NCI-H82 treated with DMSO at 0.1 percent for 48 hours (cell line): ENCODE results near the gene ZNF714.

Source experiments
- DNase-seq: peaks from one replicate; lab custom pipeline; 2025; ENCODE audit not compliant: unreplicated experiment; lab: John Stamatoyannopoulos, UW

ZNF714 gene

DNA sequence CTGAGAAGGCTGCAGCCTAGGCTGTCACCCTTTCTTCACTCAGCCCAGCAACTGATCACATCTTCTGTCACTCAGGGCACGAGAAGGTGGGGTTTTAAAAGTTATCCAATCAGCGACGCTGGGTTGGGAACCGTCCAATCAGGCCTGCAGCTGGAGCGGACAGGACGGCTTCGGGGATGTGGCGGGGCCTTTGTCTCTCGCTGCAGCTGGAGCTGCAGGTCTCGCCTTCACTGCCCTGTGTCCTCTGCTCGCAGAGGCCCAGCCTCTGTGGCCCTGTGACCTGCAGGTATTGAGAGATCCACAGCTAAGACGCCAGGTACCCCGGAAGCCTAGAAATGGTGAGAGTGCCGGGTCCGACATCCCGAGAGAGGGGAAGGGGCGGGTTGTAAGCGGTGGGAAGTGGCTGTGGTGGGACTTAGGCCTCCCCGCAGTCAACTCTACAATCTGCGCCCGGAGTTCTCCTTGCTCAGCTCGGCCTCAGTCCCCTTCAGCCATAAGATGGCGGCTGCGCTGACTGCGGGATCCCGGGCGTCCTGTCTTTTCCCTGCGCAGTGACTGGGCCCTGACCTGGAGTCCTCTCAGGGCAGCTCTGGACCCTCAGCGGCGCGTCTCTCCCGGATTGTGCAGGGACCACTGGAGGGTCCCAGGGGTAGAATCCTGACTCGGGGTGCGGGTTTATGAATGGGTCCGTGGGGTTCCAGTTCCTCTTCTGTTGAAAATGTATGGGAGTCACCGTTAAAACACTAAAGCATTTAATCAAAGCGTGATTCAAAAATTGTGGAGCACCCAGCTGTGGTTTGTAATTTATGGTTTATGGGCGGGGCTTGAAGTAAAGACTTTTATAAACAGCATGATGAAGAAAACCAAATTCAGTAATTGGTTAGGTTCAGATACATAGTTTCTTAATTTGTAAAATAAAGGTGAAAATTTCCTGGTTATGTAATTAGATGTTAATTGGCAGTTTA is at the start of gene ZNF714:
Gene ZNF714, plus strand, starts transcription at position 193 of the 965 bp plus-strand sequence. CDS start 16,066 bp downstream, outside the sequence.
- DNase-seq: peak; percentile 88

DNA sequence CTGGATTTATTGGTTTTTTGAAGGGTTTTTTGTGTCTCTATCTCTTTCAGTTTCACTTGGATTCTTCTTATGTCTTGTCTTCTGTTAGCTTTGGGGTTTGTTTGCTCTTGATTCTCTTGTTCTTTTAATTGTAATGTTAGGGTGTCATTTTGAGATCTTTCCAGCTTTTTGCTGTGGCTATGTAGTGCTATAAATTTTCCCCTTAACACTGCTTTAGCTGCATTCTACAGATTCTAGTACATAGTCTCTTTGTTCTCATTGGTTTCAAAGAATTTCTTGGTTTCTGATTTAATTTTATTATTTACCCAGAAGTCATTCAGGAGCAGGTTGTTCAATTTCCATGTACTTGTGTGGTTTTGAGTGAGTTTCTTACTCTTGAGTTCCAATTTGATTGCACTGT is 37.0 kb upstream of the ZNF714 start:
- no peak for DNase-seq

DNA sequence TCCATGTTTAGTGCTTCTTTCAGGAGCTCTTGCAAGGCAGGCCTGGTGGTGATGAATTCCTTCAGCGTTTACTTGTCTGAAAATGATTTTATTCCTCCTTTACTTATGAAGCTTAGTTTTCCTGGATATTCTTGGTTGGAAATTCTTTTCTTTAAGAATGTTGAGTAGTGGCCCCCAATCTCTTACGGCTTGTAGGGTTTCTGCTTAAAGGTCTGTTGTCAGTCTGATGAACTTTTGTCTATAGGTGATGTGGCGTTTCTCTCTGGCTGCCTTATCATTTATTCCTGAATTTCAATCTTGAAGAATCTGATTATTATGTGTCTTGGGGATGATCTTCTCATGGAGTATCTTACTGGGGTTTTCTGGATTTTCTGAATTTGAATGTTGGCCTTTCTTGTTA is 35.5 kb upstream of the ZNF714 start:
- no peak for DNase-seq

DNA sequence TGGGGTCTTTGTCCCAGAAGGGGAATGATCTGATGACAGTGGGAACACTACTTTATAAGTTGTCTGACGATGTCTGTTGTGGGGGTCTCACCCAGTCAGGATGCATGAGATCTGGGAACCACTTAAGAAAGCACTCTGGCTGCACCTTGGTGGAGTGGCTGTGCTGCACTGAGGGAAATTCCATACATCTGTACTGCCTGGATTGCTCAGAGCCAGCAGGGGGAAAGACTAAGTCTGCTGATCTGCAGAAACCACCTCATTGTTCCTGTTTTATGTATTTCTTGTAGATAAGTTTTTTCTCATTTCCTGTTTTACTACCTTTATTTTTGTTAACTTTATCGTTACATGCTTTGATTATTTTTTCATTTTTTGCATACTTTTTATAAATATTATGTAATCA is 34.3 kb upstream of the ZNF714 start:
- no peak for DNase-seq

DNA sequence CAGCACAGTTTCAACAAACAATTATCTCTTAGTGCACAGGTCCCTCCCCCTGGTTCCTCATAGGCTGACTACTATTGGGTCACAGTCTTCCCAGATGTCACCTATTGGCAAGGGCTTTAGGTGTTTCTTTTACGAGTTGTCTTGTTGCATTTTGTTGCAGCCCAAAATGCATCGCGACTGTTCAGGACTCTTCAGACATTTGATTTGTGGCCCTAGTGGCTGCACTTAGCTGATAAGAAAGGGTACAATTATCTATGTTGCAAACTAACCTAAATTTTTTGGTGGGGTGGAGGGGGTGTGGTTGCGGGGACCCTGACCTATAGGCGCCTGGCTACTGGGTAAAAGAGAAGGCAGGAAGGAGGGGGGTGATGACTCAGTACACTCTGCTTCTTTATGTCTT is 29.1 kb upstream of the ZNF714 start:
- DNase-seq: no peak

DNA sequence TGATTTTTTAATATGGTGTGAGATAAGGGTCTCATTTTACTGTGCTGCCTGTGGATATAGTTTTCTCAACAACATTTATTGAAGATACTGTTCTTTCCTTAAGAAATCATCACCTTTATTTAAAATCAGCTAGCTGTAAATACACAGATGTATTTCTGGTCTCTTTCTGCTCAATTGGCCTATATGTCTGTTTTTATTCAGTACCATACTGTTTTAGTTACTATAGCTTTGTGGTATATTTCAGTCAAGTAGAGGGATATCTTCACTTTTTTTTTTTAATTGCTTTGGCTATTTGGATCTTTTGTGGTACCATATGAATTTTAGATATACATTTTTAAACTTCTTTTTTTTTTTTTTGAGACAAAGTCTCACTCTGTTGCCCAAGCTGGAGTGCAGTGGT is 16.7 kb upstream of the ZNF714 start:
- DNase-seq: no peak

DNA sequence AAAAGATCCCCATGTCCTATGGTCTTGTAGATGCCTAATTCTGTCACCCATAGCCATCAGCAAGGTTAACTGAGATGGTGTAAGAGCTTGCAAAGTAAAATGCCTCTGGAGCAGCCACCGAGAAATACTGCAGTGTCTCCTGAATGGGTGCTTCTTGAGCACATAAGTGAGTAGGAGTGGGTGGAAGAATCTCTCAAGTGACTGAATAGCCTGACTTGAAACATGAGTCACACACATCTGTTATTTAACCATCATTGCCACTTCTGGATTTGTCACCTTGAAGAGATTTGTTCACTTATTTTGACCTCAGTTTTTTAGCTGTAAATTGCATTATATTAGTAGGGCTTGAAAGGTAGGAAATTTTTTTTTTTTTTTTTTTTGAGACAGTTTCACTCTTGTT is 2.3 kb downstream of the ZNF714 start:
- no peak for DNase-seq

DNA sequence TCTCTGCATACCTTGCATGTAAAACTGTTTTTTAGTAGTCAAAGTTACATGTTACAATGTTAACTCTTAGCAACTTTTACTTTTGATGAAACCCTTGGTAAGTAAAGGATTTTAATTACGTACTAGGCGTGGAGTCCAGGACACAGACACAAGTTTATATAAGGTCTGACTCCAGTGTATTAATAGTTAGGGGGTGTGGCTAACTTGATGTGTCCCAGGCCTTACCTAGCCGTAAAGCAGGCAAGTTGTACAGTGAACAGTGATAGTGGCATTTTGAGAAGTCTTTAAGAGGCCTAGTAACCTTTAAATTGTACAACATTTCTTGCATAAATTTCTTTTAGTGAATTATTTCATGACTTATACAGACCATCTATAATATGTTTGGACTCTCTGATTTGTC is 5.9 kb downstream of the ZNF714 start:
- DNase-seq: no peak

DNA sequence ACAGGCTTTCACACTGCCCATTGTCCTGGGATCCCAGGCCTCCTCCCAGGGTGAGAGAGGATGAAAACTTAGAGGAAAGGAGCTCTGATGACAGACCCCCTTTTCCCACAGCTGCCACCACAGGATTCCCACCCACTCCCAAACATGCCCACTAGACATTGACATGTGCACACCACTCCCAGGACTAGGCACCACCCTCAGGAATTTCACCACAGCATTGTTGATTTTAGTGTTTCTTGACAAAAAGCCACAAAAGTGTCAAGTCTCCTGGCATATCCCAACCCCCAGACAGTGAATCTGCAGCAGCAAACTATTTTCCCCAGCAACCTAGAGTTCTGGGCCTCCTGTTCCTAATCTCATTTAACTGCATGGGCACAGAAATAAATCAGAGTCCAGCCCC is 10.1 kb downstream of the ZNF714 start:
- DNase-seq: no peak

DNA sequence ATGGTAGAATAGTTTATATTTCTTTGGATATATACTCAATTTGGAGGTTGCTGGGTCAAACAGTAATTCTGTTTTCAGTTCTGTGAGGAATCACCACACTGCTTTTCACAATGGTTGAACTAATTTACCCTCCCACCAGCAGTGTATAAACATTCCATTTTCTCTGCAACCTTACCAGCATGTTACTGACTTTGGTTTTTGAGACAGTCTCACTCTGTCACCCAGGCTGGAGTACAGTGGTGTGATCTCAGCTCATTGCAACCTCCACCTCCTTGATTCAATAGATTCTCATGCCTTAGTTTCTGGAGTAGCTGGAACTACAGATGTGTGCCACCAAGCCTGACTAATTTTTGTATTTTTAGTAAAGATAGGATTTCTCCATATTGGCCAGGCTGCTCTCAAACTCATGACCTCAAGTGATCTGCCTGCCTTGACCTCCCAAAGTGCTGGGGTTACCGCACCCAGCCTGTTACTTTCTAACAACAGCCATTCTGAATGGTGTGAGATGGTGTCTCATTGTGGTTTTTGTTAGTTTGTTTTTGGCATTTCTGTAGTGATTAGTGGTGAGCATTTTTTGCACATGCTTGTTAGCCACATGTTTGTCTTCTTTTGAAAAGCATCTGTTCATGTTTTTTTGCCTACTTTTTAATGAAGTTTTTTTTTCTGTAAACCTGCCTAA is 12.5 kb downstream of the ZNF714 start:
- DNase-seq: no peak

DNA sequence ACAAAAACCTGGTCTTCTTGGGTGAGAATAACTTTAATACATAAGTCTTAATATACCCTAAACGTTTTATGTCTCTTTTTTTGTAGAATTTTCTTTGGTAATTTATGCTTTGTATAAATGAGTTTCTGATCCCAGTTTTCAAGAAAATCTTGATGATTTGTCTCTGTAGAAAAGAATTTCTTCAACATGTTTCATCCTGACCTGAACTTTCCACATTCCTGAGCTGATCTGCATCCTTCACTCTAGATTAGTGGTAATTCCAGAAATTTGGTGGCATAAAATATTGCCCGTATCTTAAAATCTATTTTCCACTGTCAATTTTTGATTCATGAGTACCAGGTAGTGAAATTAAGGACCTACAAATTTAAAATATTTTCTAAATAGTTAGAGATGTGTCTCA is 16.3 kb downstream of the ZNF714 start:
- DNase-seq: no peak

DNA sequence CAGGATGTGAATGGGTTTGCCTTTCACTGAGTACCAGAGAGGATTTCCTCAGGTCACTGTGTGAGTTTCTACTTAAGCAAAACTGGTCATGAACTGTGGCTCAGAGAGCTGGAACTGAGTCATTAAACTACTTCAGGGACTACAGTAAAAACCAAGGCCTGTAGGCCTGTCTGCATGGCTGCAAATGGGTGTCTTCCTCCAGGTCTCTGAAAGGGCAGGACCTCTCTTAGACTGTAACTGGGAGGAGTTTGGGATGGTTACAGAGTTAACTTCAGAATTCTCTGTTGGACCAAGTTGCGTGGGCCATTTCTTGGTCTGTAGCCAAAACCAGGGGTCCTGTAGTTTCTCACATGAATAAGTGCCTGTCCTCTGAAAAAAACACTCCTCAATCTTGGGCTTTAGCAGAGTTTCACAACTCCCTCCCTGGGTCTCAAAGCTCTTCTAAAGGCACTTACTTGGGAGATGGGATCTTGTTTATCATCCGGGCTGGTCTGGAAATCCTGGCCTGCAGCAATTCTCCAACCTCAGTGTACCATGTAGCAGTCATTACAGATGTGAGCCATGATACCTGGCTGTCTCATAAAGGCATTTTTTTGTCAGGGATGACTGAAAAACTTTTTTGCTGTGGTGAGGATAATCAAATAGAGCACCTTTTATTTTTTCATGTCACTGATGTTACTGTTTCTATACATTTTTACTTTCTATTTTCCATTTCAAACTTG is 19.7 kb downstream of the ZNF714 start:
- DNase-seq: no peak

DNA sequence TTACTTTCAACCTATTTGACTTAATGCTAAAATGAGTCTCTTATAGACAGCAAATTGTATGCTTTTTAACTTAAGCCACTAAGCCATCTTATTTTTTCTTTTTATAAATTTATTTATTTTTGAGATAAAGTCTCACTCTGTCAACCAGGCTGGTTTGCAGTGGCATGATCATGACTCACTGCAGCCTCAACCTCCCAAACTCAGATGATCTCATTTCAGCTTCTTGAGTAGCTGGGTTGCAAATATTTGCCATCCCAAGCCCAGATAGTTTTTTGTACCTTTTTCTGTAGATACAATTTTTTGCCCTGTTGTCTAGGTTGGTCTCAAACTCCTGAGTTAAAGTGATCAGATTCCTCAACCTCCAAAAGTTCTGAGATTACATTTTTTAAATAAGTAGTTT is 27.1 kb downstream of the ZNF714 start:
- DNase-seq: no peak

DNA sequence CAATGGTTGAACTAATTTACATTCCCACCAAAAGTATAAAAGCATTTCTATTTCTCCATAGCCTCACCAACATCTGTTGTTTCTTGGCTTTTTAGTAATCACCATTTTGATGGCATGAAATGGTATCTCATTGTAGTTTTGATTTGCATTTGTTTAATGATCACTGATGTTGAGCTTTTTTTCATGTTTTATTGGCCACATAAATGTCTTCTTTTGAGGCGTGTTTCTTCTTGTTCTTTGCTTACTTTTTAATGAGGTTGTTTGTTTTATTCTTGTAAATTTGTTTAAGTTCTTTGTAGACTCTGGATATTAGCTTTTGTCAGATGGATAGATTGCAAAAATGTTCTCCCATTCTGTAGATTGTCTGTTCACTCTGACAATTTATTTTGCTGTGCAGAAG is 28.2 kb downstream of the ZNF714 start:
- DNase-seq: no peak

DNA sequence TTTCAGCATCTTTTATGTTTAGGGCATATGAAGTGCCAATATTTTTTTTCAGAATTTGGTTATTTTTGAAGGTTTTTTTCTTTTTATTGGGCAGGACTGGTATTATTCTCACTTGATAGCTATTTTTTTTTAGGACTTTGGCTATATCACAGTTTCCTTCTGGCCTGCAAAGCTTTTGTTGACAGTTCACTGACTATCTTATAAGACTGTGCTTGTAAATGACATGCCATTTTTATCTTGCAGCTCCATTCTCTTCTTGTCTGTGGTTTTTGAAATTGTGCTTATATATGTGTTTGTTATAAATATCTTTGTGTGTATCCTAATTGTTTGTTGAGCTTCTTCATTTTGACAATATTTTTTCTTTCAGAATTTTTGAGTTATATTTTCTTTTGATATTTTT is 33.4 kb downstream of the ZNF714 start:
- DNase-seq: no peak

DNA sequence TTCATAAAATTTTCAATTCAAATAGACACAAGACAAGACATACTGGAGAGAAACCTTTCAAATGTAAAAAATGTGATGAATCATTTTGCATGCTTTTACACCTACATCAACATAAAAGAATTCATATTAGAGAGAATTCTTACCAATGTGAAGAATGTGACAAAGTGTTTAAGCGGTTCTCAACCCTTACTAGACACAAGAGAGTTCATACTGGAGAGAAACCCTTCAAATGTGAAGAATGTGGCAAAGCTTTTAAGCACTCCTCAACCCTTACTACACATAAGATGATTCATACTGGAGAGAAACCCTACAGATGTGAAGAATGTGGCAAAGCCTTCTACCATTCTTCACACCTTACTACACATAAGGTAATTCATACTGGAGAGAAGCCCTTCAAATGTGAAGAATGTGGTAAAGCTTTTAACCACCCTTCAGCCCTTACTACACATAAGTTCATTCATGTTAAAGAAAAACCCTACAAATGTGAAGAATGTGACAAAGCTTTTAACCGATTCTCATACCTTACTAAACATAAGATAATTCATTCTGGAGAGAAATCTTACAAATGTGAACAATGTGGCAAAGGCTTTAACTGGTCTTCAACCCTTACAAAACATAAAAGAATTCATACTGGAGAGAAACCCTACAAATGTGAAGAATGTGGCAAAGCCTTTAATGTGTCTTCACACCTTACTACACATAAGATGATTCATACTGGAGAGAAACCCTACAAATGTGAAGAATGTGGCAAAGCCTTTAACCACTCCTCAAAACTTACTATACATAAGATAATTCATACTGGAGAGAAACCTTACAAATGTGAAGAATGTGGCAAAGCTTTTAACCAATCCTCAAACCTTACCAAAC is 35.3 kb downstream of the ZNF714 start:
- DNase-seq: no peak

DNA sequence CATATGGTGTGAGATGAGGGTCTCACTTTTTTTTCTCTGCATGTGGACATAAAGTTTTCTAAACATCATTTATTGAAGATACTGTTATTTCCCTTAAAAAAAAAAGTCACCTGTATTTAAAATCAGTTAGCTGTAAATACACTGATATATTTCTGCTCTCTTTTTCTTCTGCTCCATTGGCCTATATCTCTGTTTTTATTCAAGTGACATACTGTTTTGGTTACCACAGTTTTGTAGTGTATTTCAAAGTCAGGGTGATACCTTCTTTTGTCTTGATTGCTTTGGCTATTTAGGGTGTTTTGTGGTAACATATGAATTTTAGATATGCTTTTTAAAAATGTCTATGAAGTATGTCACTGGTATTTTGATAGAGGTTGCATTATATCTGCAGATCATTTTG is 44.1 kb downstream of the ZNF714 start:
- no peak for DNase-seq

DNA sequence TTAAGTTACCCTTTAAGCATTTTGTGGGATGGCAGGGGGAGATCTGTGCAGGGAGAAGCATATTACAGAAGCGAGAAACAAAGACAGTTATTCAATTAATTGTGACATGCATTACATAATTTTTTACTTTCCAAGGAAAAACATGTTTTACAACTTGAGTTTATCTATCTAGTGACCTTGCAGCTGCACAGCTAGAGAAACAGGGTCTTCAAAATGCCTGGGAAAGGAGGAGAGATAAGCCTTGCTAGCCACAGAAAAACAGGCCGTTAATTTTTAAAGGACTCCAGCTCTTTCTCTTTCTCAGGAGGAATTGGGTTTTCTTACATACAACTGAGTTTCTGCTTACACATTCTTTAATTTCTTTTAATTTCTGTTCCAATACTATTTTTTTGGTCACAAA is 45.0 kb downstream of the ZNF714 start:
- DNase-seq: no peak

DNA sequence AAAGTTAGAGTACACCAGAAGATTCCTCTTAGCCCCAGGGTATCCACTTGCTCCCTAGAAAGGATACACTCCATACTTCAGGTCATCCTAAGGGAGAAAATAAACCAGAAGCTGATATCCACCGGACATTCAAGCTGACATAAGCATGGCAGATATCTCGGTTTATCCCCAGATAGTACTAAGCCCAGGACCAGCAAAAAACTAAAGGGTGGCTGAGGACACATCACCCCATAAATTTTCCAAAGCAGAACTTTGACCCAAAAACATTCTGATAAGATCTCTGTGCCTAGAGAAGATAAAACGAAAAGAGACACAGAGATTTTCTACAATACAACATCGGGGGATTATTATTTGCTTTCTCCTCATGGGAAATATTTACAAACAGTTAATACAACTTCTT is 45.9 kb downstream of the ZNF714 start:
- no peak for DNase-seq

DNA sequence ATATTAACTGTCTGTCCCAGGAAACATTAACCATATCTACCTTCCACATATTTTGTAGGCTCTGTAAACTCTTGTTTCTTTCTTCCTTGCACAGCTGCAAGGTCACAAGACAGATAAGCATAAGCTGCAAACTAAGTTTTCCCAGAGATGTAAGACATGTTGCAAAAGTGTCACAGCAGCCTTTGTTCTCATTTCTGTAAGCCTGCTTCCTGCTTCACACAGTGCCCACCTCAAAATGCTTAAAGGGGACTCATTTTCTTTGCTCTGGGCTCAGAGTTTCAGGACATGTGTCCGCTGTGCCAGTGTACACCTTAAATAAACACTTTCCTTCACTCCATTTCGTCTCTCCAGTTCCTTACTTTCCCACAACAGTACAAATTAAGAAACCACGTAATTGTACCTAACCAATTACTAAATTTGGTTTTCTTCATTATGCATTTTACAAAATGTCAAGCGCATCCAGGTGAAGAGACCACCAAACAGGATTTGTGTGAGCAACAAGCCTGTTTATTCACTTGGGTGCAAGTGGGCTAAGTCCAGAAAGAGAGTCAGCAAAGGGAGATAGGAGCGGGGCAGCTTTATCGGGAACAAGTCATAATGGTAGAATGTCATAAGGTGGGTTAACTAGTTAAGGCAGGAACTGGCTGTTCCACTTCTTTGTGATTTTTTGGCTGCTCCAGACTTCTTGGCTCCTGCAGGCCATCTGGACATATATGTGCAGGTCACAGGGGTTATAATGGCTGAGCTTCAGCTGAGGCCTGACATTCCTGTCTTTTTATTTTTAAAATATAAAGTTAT is 47.1 kb downstream of the ZNF714 start:
- DNase-seq: no peak
